ENCODE measurements around the gene HSPB9. TPM values are rescaled to one million over a fixed set of nuclear protein-coding genes. Genes with fewer than 3 reads are reported as not detected.

The HSPB9 gene
- polyA plus RNA-seq, 4 donors = 0.04 to 0.37 TPM; not detected in 2

GRCh38 chr17:42131981-42132432, 9.4 kb downstream of the HSPB9 start:
- DNase-seq = no peak
- Histone ChIP-seq H3K4me3 (ENCODE audit: low read depth in 1 of 3, low read length in 3 of 3) (no peak overlapping the region), H3K4me1 (ENCODE audit: control insufficient read depth in 3 of 3, insufficient read depth in 2 of 3, low read depth in 1 of 3, low read length in 2 of 3) (peaks cover 9 to 54% (median 10%) of the 10 kb centered on the region in 3 donors), H3K27me3 (ENCODE audit: control insufficient read depth in 3 of 3, insufficient read depth in 3 of 3, low read length in 3 of 3) (no peaks in the 10 kb centered on the region), H3K9me3 (ENCODE audit: control insufficient read depth in 2 of 2, insufficient read depth in 1 of 2, low read depth in 1 of 2, low read length in 1 of 2) (no peaks in the 10 kb centered on the region), H3K36me3 (ENCODE audit: control insufficient read depth in 3 of 3, insufficient read depth in 2 of 3, low read depth in 1 of 3, low read length in 3 of 3) (peaks cover 9 to 69% (median 14%) of the 10 kb centered on the region in 3 donors), H3K27ac (ENCODE audit: low read depth in 1 of 3, low read length in 2 of 3) (peak overlapping the region in 1 of 3 donors; percentile 57)
- no peak for FAIRE-seq
- WGBS, 3 donors = 48 to 69% (median 68%) methylated on average over 4 of the region's 4 CpGs

- FAIRE-seq (no peak), DNase-seq (peak; percentile 61 to 66)
- H3K4me1 ChIP-seq (ENCODE audit: control insufficient read depth in 3 of 3, insufficient read depth in 2 of 3, low read depth in 1 of 3, low read length in 2 of 3) = peaks cover 9 to 54% (median 10%) of the 10 kb centered on the region in 3 donors
- H3K4me3 ChIP-seq (ENCODE audit: low read depth in 1 of 3, low read length in 3 of 3) = no peak overlapping the region
- H3K27me3 ChIP-seq (ENCODE audit: control insufficient read depth in 3 of 3, insufficient read depth in 3 of 3, low read length in 3 of 3) = no peaks in the 10 kb centered on the region
- 18 to 28% (median 20%) methylated on average over 3 of the region's 3 CpGs for WGBS, 3 donors
- H3K9me3 ChIP-seq (ENCODE audit: control insufficient read depth in 2 of 2, insufficient read depth in 1 of 2, low read depth in 1 of 2, low read length in 1 of 2) = no peaks in the 10 kb centered on the region
- H3K36me3 ChIP-seq (ENCODE audit: control insufficient read depth in 3 of 3, insufficient read depth in 2 of 3, low read depth in 1 of 3, low read length in 3 of 3) = peaks cover 6 to 66% (median 14%) of the 10 kb centered on the region in 3 donors
- peak overlapping the region; percentile 46 to 49 (median 48) for H3K27ac ChIP-seq (ENCODE audit: low read depth in 1 of 3, low read length in 2 of 3)
Measured at GRCh38 chr17:42132941-42133340, 10.3 kb downstream of the HSPB9 start.

GRCh38 chr17:42133461-42134041, 10.9 kb downstream of the HSPB9 start:
- FAIRE-seq (no peak), DNase-seq (peak in 1 of 2 donors; percentile 48)
- 7 to 31% (median 19%) methylated on average over 4 of the region's 4 CpGs for WGBS, 3 donors
- Histone ChIP-seq H3K36me3 (ENCODE audit: control insufficient read depth in 3 of 3, insufficient read depth in 2 of 3, low read depth in 1 of 3, low read length in 3 of 3) (peaks cover 4 to 66% (median 12%) of the 10 kb centered on the region in 3 donors), H3K4me1 (ENCODE audit: control insufficient read depth in 3 of 3, insufficient read depth in 2 of 3, low read depth in 1 of 3, low read length in 2 of 3) (peaks cover 9 to 54% (median 10%) of the 10 kb centered on the region in 3 donors), H3K4me3 (ENCODE audit: low read depth in 1 of 3, low read length in 3 of 3) (no peak overlapping the region), H3K27ac (ENCODE audit: low read depth in 1 of 3, low read length in 2 of 3) (peak overlapping the region; percentile 46 to 60 (median 48)), H3K27me3 (ENCODE audit: control insufficient read depth in 3 of 3, insufficient read depth in 3 of 3, low read length in 3 of 3) (no peaks in the 10 kb centered on the region), H3K9me3 (ENCODE audit: control insufficient read depth in 2 of 2, insufficient read depth in 1 of 2, low read depth in 1 of 2, low read length in 1 of 2) (no peaks in the 10 kb centered on the region)

- Histone ChIP-seq H3K4me1 (ENCODE audit: control insufficient read depth in 3 of 3, insufficient read depth in 2 of 3, low read depth in 1 of 3, low read length in 2 of 3) (peaks cover 9 to 60% (median 10%) of the 10 kb centered on the region in 3 donors), H3K36me3 (ENCODE audit: control insufficient read depth in 3 of 3, insufficient read depth in 2 of 3, low read depth in 1 of 3, low read length in 3 of 3) (peaks cover 0 to 64% (median 4%) of the 10 kb centered on the region in 3 donors), H3K9me3 (ENCODE audit: control insufficient read depth in 2 of 2, insufficient read depth in 1 of 2, low read depth in 1 of 2, low read length in 1 of 2) (no peaks in the 10 kb centered on the region), H3K4me3 (ENCODE audit: low read depth in 1 of 3, low read length in 3 of 3) (no peak overlapping the region), H3K27ac (ENCODE audit: low read depth in 1 of 3, low read length in 2 of 3) (peak overlapping the region; percentile 75 to 96 (median 84)), H3K27me3 (ENCODE audit: control insufficient read depth in 3 of 3, insufficient read depth in 3 of 3, low read length in 3 of 3) (no peaks in the 10 kb centered on the region)
- FAIRE-seq (no peak), DNase-seq (no peak)
- 59 to 72% (median 69%) methylated on average over 6 of the region's 6 CpGs for WGBS, 3 donors
Measured at GRCh38 chr17:42135151-42135550, 12.5 kb downstream of the HSPB9 start.

- peaks cover 9 to 60% (median 10%) of the 10 kb centered on the region in 3 donors for H3K4me1 ChIP-seq (ENCODE audit: control insufficient read depth in 3 of 3, insufficient read depth in 2 of 3, low read depth in 1 of 3, low read length in 2 of 3)
- peak overlapping the region in 2 of 3 donors; percentile 3 to 33 for H3K4me3 ChIP-seq (ENCODE audit: low read depth in 1 of 3, low read length in 3 of 3)
- 10 to 38% (median 17%) methylated on average over 15 of the region's 15 CpGs for WGBS, 3 donors
- no peaks in the 10 kb centered on the region for H3K27me3 ChIP-seq (ENCODE audit: control insufficient read depth in 3 of 3, insufficient read depth in 3 of 3, low read length in 3 of 3)
- no peaks in the 10 kb centered on the region for H3K9me3 ChIP-seq (ENCODE audit: control insufficient read depth in 2 of 2, insufficient read depth in 1 of 2, low read depth in 1 of 2, low read length in 1 of 2)
- H3K27ac ChIP-seq (ENCODE audit: low read depth in 1 of 3, low read length in 2 of 3) = peak overlapping the region; percentile 75 to 96 (median 84)
- DNase-seq = peak; percentile 91 to 98
- peak; percentile 19 for FAIRE-seq
- peaks cover under 1 to 63% (median 2%) of the 10 kb centered on the region in 3 donors for H3K36me3 ChIP-seq (ENCODE audit: control insufficient read depth in 3 of 3, insufficient read depth in 2 of 3, low read depth in 1 of 3, low read length in 3 of 3)
Measured at GRCh38 chr17:42135664-42136653, 13.4 kb downstream of the HSPB9 start.

GRCh38 chr17:42136654-42137051, 14.0 kb downstream of the HSPB9 start:
- peak overlapping the region; percentile 75 to 96 (median 84) for H3K27ac ChIP-seq (ENCODE audit: low read depth in 1 of 3, low read length in 2 of 3)
- peak overlapping the region in 1 of 3 donors; percentile 33 for H3K4me3 ChIP-seq (ENCODE audit: low read depth in 1 of 3, low read length in 3 of 3)
- 57 to 66% (median 62%) methylated on average over 3 of the region's 3 CpGs for WGBS, 3 donors
- H3K4me1 ChIP-seq (ENCODE audit: control insufficient read depth in 3 of 3, insufficient read depth in 2 of 3, low read depth in 1 of 3, low read length in 2 of 3) = peaks cover 9 to 57% (median 10%) of the 10 kb centered on the region in 3 donors
- DNase-seq (no peak), FAIRE-seq (no peak)
- no peaks in the 10 kb centered on the region for H3K9me3 ChIP-seq (ENCODE audit: control insufficient read depth in 2 of 2, insufficient read depth in 1 of 2, low read depth in 1 of 2, low read length in 1 of 2)
- no peaks in the 10 kb centered on the region for H3K27me3 ChIP-seq (ENCODE audit: control insufficient read depth in 3 of 3, insufficient read depth in 3 of 3, low read length in 3 of 3)
- H3K36me3 ChIP-seq (ENCODE audit: control insufficient read depth in 3 of 3, insufficient read depth in 2 of 3, low read depth in 1 of 3, low read length in 3 of 3) = peaks cover 2 to 68% (median 5%) of the 10 kb centered on the region in 3 donors

GRCh38 chr17:42138749-42139492, 16.3 kb downstream of the HSPB9 start:
- peaks cover 9 to 69% (median 11%) of the 10 kb centered on the region in 3 donors for H3K36me3 ChIP-seq (ENCODE audit: control insufficient read depth in 3 of 3, insufficient read depth in 2 of 3, low read depth in 1 of 3, low read length in 3 of 3)
- H3K27ac ChIP-seq (ENCODE audit: low read depth in 1 of 3, low read length in 2 of 3) = peak overlapping the region in 1 of 3 donors; percentile 43
- 68 to 78% (median 70%) methylated on average over 7 of the region's 7 CpGs for WGBS, 3 donors
- FAIRE-seq = no peak
- no peak for DNase-seq
- no peak overlapping the region for H3K4me3 ChIP-seq (ENCODE audit: low read depth in 1 of 3, low read length in 3 of 3)
- H3K27me3 ChIP-seq (ENCODE audit: control insufficient read depth in 3 of 3, insufficient read depth in 3 of 3, low read length in 3 of 3) = no peaks in the 10 kb centered on the region
- peaks cover 2 to 36% (median 9%) of the 10 kb centered on the region in 3 donors for H3K4me1 ChIP-seq (ENCODE audit: control insufficient read depth in 3 of 3, insufficient read depth in 2 of 3, low read depth in 1 of 3, low read length in 2 of 3)
- H3K9me3 ChIP-seq (ENCODE audit: control insufficient read depth in 2 of 2, insufficient read depth in 1 of 2, low read depth in 1 of 2, low read length in 1 of 2) = no peaks in the 10 kb centered on the region
